WTC11 (cell line): ENCODE data around the gene WWC1.

Experiments used
- CREB1 ChIP-seq: sonication (generic); formaldehyde crosslinking; IDR thresholded peaks from 2 replicates; pipeline ENCODE4 v1.8.0; 2023; ENCODE audit warnings: mild to moderate bottlenecking, missing genetic modification reagents
- FOXK1 ChIP-seq: sonication (generic); formaldehyde crosslinking; IDR thresholded peaks from 2 replicates; pipeline ENCODE4 v1.8.0; 2022; ENCODE audit warnings: mild to moderate bottlenecking, moderate library complexity, missing genetic modification reagents
- NFYB ChIP-seq: sonication (generic); formaldehyde crosslinking; conservative IDR thresholded peaks from 2 replicates; pipeline ENCODE4 v1.8.0; 2022; ENCODE audit warnings: low read depth, missing genetic modification reagents
- NR2C2 ChIP-seq: sonication (generic); formaldehyde crosslinking; IDR thresholded peaks from 2 replicates; pipeline ENCODE4 v1.8.0; 2022; ENCODE audit warnings: mild to moderate bottlenecking, missing genetic modification reagents
- TEAD1 ChIP-seq: sonication (generic); formaldehyde crosslinking; IDR thresholded peaks from 2 replicates; pipeline ENCODE4 v1.8.0; 2022; ENCODE audit warnings: mild to moderate bottlenecking, missing genetic modification reagents
- ZNF232 ChIP-seq: sonication (generic); formaldehyde crosslinking; IDR thresholded peaks from 2 replicates; pipeline ENCODE4 v1.8.0; 2022; ENCODE audit warnings: mild to moderate bottlenecking, missing genetic modification reagents
- TF ChIP-seq, protein P1 (sequence below): sonication (generic); formaldehyde crosslinking; IDR thresholded peaks from 2 replicates; pipeline ENCODE4 v1.8.0; 2022; ENCODE audit warnings: mild to moderate bottlenecking, missing genetic modification reagents
- TF ChIP-seq, protein P2 (sequence below): fragments of 200-600 bp; IDR thresholded peaks from 2 replicates; pipeline ENCODE4 v1.8.0; 2022; ENCODE audit warnings: antibody characterized with exemption
- TF ChIP-seq, protein P3 (sequence below): sonication (generic); formaldehyde crosslinking; conservative IDR thresholded peaks from 2 replicates; pipeline ENCODE4 v1.8.1; 2023; ENCODE audit warnings: mild to moderate bottlenecking, low read depth, missing genetic modification reagents, moderate library complexity
- TF ChIP-seq, protein P4 (sequence below): sonication (generic); formaldehyde crosslinking; IDR thresholded peaks from 2 replicates; pipeline ENCODE4 v1.8.0; 2022; ENCODE audit warnings: mild to moderate bottlenecking, missing genetic modification reagents
- TF ChIP-seq, protein P5 (sequence below): sonication (generic); formaldehyde crosslinking; IDR thresholded peaks from 2 replicates; pipeline ENCODE4 v1.8.0; 2022; ENCODE audit warnings: mild to moderate bottlenecking, missing genetic modification reagents

DNA sequence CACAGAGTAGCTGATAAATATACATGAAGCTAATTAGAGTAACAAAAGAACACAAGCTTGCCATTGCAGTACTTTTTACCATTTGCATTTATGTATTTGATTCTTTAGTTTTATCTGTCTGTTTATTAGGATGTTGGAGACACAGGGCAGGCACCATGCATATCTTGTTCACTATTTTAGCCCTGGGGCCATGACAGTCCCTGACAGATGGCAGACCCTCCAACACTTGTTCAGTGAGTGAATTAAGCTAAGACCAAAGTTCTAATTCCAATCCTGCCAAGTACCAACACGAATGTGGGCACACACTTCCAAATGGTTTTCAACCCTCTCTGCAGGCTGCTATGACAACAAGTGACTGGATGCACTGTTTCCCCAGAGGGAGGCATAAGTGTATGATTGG lies 182.9 kb downstream of the WWC1 start:
- TF ChIP-seq NR2C2 (CRISPR knock-in tag), result no peak
- TF ChIP-seq, protein P1, sequence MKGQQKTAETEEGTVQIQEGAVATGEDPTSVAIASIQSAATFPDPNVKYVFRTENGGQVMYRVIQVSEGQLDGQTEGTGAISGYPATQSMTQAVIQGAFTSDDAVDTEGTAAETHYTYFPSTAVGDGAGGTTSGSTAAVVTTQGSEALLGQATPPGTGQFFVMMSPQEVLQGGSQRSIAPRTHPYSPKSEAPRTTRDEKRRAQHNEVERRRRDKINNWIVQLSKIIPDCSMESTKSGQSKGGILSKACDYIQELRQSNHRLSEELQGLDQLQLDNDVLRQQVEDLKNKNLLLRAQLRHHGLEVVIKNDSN (CRISPR knock-in tag), result no peak
- TF ChIP-seq TEAD1 (CRISPR knock-in tag), result no peak
- TF ChIP-seq, protein P2, sequence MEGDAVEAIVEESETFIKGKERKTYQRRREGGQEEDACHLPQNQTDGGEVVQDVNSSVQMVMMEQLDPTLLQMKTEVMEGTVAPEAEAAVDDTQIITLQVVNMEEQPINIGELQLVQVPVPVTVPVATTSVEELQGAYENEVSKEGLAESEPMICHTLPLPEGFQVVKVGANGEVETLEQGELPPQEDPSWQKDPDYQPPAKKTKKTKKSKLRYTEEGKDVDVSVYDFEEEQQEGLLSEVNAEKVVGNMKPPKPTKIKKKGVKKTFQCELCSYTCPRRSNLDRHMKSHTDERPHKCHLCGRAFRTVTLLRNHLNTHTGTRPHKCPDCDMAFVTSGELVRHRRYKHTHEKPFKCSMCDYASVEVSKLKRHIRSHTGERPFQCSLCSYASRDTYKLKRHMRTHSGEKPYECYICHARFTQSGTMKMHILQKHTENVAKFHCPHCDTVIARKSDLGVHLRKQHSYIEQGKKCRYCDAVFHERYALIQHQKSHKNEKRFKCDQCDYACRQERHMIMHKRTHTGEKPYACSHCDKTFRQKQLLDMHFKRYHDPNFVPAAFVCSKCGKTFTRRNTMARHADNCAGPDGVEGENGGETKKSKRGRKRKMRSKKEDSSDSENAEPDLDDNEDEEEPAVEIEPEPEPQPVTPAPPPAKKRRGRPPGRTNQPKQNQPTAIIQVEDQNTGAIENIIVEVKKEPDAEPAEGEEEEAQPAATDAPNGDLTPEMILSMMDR, result no peak
- TF ChIP-seq, protein P3, sequence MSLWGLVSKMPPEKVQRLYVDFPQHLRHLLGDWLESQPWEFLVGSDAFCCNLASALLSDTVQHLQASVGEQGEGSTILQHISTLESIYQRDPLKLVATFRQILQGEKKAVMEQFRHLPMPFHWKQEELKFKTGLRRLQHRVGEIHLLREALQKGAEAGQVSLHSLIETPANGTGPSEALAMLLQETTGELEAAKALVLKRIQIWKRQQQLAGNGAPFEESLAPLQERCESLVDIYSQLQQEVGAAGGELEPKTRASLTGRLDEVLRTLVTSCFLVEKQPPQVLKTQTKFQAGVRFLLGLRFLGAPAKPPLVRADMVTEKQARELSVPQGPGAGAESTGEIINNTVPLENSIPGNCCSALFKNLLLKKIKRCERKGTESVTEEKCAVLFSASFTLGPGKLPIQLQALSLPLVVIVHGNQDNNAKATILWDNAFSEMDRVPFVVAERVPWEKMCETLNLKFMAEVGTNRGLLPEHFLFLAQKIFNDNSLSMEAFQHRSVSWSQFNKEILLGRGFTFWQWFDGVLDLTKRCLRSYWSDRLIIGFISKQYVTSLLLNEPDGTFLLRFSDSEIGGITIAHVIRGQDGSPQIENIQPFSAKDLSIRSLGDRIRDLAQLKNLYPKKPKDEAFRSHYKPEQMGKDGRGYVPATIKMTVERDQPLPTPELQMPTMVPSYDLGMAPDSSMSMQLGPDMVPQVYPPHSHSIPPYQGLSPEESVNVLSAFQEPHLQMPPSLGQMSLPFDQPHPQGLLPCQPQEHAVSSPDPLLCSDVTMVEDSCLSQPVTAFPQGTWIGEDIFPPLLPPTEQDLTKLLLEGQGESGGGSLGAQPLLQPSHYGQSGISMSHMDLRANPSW (CRISPR knock-in tag), result no peak
- TF ChIP-seq ZNF232, result no peak
- no peak for TF ChIP-seq NFYB
- TF ChIP-seq, protein P4, sequence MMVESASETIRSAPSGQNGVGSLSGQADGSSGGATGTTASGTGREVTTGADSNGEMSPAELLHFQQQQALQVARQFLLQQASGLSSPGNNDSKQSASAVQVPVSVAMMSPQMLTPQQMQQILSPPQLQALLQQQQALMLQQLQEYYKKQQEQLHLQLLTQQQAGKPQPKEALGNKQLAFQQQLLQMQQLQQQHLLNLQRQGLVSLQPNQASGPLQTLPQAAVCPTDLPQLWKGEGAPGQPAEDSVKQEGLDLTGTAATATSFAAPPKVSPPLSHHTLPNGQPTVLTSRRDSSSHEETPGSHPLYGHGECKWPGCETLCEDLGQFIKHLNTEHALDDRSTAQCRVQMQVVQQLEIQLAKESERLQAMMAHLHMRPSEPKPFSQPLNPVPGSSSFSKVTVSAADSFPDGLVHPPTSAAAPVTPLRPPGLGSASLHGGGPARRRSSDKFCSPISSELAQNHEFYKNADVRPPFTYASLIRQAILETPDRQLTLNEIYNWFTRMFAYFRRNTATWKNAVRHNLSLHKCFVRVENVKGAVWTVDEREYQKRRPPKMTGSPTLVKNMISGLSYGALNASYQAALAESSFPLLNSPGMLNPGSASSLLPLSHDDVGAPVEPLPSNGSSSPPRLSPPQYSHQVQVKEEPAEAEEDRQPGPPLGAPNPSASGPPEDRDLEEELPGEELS (CRISPR knock-in tag), result no peak
- TF ChIP-seq, protein P5, sequence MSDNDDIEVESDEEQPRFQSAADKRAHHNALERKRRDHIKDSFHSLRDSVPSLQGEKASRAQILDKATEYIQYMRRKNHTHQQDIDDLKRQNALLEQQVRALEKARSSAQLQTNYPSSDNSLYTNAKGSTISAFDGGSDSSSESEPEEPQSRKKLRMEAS (CRISPR knock-in tag), result no peak
- no peak for TF ChIP-seq CREB1 (CRISPR knock-in tag)
- no peak for TF ChIP-seq FOXK1
